Measurements from ENCODE around the gene FOXL3.

FOXL3 gene

DNA sequence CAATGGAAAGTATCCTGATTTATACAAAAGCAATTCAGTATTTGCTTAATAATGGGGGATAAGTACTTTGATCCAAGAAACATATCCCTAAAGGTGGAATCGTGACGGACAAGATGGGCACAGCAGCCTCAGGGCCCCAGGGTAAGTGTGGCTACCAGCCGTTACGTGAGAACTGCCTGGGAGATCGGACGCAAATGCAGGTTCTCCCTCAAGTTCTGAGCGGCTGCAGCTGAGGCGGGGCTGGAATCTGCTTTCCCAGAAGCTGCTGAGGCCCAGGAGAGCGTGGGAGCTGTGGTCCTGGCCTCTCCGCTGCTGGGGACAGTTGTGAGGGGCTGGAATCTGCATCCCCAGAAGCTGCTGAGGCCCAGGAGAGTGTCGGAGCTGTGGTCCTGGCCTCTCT is 13.5 kb downstream of the FOXL3 start:
- no peak overlapping the region for H3K27ac ChIP-seq (ENCODE audit: extremely low read depth, low read depth, low read length)
- no peaks in the 10 kb centered on the region for H3K36me3 ChIP-seq (ENCODE audit: control insufficient read depth in 2 of 2, insufficient read depth in 1 of 2, low read length in 2 of 2)
- H3K9me3 ChIP-seq (ENCODE audit: control insufficient read depth, insufficient read depth, low read depth, low read length): no peaks in the 10 kb centered on the region
- POLR2A ChIA-PET: no interaction called here
- CTCF ChIA-PET: interaction anchor here (0.6 kb wide), 1 partner anchor 18 kb away, joined by 3 read pairs; no protein-coding TSS in a partner anchor
- H3K4me1 ChIP-seq (ENCODE audit: control insufficient read depth, insufficient read depth, low read length): no peaks in the 10 kb centered on the region
- TF ChIP-seq ZNF341 (tag by site-specific recombination; IDR thresholded peaks at IDR 0.05; ENCODE audit: low read depth) (no peak), ZNF677 (tag by site-specific recombination; IDR thresholded peaks at IDR 0.05) (no peak), GLI4 (tag by site-specific recombination; IDR thresholded peaks at IDR 0.05) (no peak), ZFP37 (tag by site-specific recombination; IDR thresholded peaks at IDR 0.05) (no peak), ZNF654 (tag by site-specific recombination; IDR thresholded peaks at IDR 0.05; ENCODE audit: low read depth) (no peak)
- TF ChIP-seq, protein P1, sequence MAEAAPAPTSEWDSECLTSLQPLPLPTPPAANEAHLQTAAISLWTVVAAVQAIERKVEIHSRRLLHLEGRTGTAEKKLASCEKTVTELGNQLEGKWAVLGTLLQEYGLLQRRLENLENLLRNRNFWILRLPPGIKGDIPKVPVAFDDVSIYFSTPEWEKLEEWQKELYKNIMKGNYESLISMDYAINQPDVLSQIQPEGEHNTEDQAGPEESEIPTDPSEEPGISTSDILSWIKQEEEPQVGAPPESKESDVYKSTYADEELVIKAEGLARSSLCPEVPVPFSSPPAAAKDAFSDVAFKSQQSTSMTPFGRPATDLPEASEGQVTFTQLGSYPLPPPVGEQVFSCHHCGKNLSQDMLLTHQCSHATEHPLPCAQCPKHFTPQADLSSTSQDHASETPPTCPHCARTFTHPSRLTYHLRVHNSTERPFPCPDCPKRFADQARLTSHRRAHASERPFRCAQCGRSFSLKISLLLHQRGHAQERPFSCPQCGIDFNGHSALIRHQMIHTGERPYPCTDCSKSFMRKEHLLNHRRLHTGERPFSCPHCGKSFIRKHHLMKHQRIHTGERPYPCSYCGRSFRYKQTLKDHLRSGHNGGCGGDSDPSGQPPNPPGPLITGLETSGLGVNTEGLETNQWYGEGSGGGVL (tag by site-specific recombination; IDR thresholded peaks at IDR 0.05): no peak
- TF ChIP-seq, protein P2, sequence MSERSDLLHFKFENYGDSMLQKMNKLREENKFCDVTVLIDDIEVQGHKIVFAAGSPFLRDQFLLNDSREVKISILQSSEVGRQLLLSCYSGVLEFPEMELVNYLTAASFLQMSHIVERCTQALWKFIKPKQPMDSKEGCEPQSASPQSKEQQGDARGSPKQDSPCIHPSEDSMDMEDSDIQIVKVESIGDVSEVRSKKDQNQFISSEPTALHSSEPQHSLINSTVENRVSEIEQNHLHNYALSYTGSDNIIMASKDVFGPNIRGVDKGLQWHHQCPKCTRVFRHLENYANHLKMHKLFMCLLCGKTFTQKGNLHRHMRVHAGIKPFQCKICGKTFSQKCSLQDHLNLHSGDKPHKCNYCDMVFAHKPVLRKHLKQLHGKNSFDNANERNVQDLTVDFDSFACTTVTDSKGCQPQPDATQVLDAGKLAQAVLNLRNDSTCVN (tag by site-specific recombination; optimal IDR thresholded peaks at IDR 0.05): no peak
- TF ChIP-seq, protein P3, sequence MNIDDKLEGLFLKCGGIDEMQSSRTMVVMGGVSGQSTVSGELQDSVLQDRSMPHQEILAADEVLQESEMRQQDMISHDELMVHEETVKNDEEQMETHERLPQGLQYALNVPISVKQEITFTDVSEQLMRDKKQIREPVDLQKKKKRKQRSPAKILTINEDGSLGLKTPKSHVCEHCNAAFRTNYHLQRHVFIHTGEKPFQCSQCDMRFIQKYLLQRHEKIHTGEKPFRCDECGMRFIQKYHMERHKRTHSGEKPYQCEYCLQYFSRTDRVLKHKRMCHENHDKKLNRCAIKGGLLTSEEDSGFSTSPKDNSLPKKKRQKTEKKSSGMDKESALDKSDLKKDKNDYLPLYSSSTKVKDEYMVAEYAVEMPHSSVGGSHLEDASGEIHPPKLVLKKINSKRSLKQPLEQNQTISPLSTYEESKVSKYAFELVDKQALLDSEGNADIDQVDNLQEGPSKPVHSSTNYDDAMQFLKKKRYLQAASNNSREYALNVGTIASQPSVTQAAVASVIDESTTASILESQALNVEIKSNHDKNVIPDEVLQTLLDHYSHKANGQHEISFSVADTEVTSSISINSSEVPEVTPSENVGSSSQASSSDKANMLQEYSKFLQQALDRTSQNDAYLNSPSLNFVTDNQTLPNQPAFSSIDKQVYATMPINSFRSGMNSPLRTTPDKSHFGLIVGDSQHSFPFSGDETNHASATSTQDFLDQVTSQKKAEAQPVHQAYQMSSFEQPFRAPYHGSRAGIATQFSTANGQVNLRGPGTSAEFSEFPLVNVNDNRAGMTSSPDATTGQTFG (tag by site-specific recombination; IDR thresholded peaks at IDR 0.05; ENCODE audit: borderline replicate concordance): no peak
- no peak overlapping the region for H3K4me3 ChIP-seq (ENCODE audit: low read depth, low read length)

DNA sequence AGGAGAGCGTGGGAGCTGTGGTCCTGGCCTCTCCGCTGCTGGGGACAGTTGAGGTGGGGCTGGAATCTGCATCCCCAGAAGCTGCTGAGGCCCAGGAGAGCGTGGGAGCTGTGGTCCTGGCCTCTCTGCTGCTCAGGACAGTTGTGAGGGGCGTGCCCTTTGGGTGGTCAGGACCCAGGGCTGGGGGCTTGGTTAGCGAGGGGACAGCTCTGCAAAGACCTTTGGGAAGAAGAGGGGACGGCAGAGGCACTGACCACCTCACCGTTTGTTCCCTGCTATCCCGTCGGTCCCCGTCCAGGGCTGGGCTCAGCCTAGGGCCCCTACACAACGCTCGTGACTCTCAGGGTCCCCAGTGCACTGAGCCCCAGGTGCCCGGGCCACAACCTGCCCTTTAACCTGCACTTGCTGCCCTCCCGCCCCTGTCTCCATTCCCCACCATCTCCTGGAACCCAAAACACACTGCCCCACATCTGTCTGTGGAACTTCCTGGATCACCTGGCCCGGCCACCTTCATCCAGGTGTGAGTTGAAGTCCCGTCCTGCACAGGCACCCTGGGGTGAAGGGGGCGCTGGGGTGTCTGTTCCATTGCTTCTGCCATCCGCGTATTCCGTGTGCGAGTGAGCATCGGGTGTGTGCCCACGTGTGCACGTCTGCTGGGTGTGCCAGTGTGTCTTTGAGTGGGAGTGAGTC is 14.1 kb downstream of the FOXL3 start:
- POLR2A ChIA-PET: no interaction called here
- no peaks in the 10 kb centered on the region for H3K36me3 ChIP-seq (ENCODE audit: control insufficient read depth in 2 of 2, insufficient read depth in 1 of 2, low read length in 2 of 2)
- CTCF ChIA-PET: interaction anchor here (0.6 kb wide), 1 partner anchor 18 kb away, joined by 3 read pairs; no protein-coding TSS in a partner anchor
- H3K4me1 ChIP-seq (ENCODE audit: control insufficient read depth, insufficient read depth, low read length): no peaks in the 10 kb centered on the region
- H3K27ac ChIP-seq (ENCODE audit: extremely low read depth, low read depth, low read length): no peak overlapping the region
- H3K4me3 ChIP-seq (ENCODE audit: low read depth, low read length): no peak overlapping the region
- no peaks in the 10 kb centered on the region for H3K9me3 ChIP-seq (ENCODE audit: control insufficient read depth, insufficient read depth, low read depth, low read length)
- TF ChIP-seq FEZF1 (tag by site-specific recombination; IDR thresholded peaks at IDR 0.05) (no peak), YY1 (tag by site-specific recombination; IDR thresholded peaks at IDR 0.05) (no peak), ZNF341 (tag by site-specific recombination; IDR thresholded peaks at IDR 0.05; ENCODE audit: low read depth) (no peak), ZNF366 (tag by site-specific recombination; conservative IDR thresholded peaks at IDR 0.05) (no peak), ZNF843 (tag by site-specific recombination; IDR thresholded peaks at IDR 0.05) (no peak), ZNF426 (tag by site-specific recombination; IDR thresholded peaks at IDR 0.05) (no peak), ZNF473 (tag by site-specific recombination; IDR thresholded peaks at IDR 0.05) (no peak), ZNF600 (tag by site-specific recombination; IDR thresholded peaks at IDR 0.05) (no peak), OSR2 (tag by site-specific recombination; IDR thresholded peaks at IDR 0.05) (no peak), TCF7L2 (IDR thresholded peaks at IDR 0.05; ENCODE audit: borderline replicate concordance, low read depth, low read length) (no peak)
- TF ChIP-seq, protein P4, sequence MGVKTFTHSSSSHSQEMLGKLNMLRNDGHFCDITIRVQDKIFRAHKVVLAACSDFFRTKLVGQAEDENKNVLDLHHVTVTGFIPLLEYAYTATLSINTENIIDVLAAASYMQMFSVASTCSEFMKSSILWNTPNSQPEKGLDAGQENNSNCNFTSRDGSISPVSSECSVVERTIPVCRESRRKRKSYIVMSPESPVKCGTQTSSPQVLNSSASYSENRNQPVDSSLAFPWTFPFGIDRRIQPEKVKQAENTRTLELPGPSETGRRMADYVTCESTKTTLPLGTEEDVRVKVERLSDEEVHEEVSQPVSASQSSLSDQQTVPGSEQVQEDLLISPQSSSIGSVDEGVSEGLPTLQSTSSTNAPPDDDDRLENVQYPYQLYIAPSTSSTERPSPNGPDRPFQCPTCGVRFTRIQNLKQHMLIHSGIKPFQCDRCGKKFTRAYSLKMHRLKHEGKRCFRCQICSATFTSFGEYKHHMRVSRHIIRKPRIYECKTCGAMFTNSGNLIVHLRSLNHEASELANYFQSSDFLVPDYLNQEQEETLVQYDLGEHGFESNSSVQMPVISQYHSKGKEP (tag by site-specific recombination; IDR thresholded peaks at IDR 0.05): no peak
- TF ChIP-seq, protein P5, sequence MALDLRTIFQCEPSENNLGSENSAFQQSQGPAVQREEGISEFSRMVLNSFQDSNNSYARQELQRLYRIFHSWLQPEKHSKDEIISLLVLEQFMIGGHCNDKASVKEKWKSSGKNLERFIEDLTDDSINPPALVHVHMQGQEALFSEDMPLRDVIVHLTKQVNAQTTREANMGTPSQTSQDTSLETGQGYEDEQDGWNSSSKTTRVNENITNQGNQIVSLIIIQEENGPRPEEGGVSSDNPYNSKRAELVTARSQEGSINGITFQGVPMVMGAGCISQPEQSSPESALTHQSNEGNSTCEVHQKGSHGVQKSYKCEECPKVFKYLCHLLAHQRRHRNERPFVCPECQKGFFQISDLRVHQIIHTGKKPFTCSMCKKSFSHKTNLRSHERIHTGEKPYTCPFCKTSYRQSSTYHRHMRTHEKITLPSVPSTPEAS (tag by site-specific recombination; IDR thresholded peaks at IDR 0.05): no peak
- TF ChIP-seq, protein P2 (tag by site-specific recombination; optimal IDR thresholded peaks at IDR 0.05): no peak
- TF ChIP-seq, protein P6, sequence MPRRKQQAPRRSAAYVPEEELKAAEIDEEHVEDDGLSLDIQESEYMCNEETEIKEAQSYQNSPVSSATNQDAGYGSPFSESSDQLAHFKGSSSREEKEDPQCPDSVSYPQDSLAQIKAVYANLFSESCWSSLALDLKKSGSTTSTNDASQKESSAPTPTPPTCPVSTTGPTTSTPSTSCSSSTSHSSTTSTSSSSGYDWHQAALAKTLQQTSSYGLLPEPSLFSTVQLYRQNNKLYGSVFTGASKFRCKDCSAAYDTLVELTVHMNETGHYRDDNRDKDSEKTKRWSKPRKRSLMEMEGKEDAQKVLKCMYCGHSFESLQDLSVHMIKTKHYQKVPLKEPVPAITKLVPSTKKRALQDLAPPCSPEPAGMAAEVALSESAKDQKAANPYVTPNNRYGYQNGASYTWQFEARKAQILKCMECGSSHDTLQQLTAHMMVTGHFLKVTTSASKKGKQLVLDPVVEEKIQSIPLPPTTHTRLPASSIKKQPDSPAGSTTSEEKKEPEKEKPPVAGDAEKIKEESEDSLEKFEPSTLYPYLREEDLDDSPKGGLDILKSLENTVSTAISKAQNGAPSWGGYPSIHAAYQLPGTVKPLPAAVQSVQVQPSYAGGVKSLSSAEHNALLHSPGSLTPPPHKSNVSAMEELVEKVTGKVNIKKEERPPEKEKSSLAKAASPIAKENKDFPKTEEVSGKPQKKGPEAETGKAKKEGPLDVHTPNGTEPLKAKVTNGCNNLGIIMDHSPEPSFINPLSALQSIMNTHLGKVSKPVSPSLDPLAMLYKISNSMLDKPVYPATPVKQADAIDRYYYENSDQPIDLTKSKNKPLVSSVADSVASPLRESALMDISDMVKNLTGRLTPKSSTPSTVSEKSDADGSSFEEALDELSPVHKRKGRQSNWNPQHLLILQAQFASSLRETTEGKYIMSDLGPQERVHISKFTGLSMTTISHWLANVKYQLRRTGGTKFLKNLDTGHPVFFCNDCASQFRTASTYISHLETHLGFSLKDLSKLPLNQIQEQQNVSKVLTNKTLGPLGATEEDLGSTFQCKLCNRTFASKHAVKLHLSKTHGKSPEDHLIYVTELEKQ (tag by site-specific recombination; IDR thresholded peaks at IDR 0.05; ENCODE audit: borderline replicate concordance): no peak
